Neural crest cell (in vitro differentiated cells): ENCODE results near the gene CACUL1. TPM values are rescaled to one million over a fixed set of nuclear protein-coding genes. Genes with fewer than 3 reads are reported as not detected.
"Not testable (repeated sequence)": the region's sequence is repeated elsewhere in the genome, so short reads cannot be mapped to it uniquely, and the experiment has no call there.

Source experiments
- DNase-seq: peaks from one replicate; pipeline ENCODE4 v3.0.0; 2021; ENCODE audit warnings: low read depth, mixed read lengths, low spot score
- H3K27ac Mint-ChIP-seq: one replicate; pipeline ENCODE4 v1.8.0; 2021; ENCODE audit warnings: mild to moderate bottlenecking, mixed read lengths; ENCODE audit not compliant: unreplicated experiment
- H3K27me3 Mint-ChIP-seq: 2 replicates; pipeline ENCODE4 v1.8.0; 2021; ENCODE audit warnings: low read depth, mild to moderate bottlenecking, mixed read lengths
- H3K36me3 Mint-ChIP-seq: 2 replicates; pipeline ENCODE4 v1.8.0; 2021; ENCODE audit warnings: low read depth, mild to moderate bottlenecking, mixed read lengths
- H3K4me1 Mint-ChIP-seq: 2 replicates; pipeline ENCODE4 v1.8.0; 2021; ENCODE audit warnings: mixed read lengths
- H3K4me3 Mint-ChIP-seq: one replicate; pipeline ENCODE4 v1.8.0; 2021; ENCODE audit warnings: mild to moderate bottlenecking, mixed read lengths
- H3K9me3 Mint-ChIP-seq: 2 replicates; pipeline ENCODE4 v1.8.0; 2021; ENCODE audit warnings: mixed read lengths
- total RNA-seq: library from RNA; stranded (reverse); gene quantifications from 2 replicates; pipeline ENCODE4 v1.2.1, GENCODE V29; 2021
- TF ChIP-seq, protein P1 (sequence below): fragments of 200-600 bp; sonication (generic); conservative IDR thresholded peaks from 2 replicates; pipeline ENCODE4 v1.5.0; 2021; ENCODE audit warnings: antibody characterized with exemption, mild to moderate bottlenecking

CACUL1 gene
- total RNA-seq, 1 donor from 2014 or later, result 45.2 TPM

DNA sequence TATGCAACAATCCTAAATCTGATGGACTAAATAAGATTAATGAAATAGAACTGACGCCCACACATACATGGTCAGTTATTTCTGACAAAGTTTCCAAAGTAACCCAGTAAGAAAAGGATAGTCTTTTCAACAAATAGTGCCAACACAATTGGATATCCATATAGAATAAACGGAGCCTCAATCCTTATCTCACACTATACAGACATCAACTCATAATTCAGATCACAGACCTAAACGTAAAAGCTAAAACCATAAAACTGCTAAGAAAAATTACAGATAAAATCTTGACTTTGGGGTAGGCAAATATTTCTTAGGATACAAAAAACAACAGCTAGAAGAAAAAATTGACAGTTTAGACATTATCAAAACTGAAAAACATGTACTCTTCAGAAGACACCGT lies 8.5 kb downstream of the CACUL1 start:
- no peak overlapping the region for H3K4me3 Mint-ChIP-seq
- no peak overlapping the region for H3K27ac Mint-ChIP-seq
- DNase-seq, result no peak

DNA sequence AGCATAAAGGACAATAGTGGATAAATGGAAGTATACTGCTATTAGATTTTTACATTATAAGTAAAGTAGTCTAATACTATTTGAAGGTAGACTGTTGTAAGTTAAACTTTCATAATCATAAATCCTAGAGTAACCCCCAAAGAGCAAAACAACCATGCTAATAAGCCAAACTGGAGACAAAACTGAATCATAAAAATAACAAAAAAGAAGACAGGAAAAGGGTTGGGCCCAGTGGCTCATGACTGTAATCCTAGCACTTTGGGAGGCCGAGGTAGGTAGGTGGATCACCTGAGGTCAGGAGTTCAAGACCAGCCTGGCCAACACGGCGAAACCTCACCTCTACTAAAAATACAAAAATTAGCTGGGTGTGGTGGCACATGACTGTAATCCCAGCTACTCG lies 9.7 kb downstream of the CACUL1 start:
- no peak for DNase-seq
- Mint-ChIP-seq H3K27me3 (no peaks in the 10 kb centered on the region), H3K4me3 (no peak overlapping the region), H3K4me1 (peaks cover 22% of the 10 kb centered on the region), H3K36me3 (peaks cover 6% of the 10 kb centered on the region), H3K9me3 (no peaks in the 10 kb centered on the region), H3K27ac (no peak overlapping the region)
- TF ChIP-seq, protein P1, sequence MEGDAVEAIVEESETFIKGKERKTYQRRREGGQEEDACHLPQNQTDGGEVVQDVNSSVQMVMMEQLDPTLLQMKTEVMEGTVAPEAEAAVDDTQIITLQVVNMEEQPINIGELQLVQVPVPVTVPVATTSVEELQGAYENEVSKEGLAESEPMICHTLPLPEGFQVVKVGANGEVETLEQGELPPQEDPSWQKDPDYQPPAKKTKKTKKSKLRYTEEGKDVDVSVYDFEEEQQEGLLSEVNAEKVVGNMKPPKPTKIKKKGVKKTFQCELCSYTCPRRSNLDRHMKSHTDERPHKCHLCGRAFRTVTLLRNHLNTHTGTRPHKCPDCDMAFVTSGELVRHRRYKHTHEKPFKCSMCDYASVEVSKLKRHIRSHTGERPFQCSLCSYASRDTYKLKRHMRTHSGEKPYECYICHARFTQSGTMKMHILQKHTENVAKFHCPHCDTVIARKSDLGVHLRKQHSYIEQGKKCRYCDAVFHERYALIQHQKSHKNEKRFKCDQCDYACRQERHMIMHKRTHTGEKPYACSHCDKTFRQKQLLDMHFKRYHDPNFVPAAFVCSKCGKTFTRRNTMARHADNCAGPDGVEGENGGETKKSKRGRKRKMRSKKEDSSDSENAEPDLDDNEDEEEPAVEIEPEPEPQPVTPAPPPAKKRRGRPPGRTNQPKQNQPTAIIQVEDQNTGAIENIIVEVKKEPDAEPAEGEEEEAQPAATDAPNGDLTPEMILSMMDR, result no peak

More for the DNA sequence above, 8.5 kb downstream of the CACUL1 start:
- Mint-ChIP-seq H3K9me3 (no peaks in the 10 kb centered on the region), H3K4me1 (peaks cover 23% of the 10 kb centered on the region), H3K36me3 (peaks cover 6% of the 10 kb centered on the region), H3K27me3 (no peaks in the 10 kb centered on the region)
- TF ChIP-seq, protein P1, result no peak

DNA sequence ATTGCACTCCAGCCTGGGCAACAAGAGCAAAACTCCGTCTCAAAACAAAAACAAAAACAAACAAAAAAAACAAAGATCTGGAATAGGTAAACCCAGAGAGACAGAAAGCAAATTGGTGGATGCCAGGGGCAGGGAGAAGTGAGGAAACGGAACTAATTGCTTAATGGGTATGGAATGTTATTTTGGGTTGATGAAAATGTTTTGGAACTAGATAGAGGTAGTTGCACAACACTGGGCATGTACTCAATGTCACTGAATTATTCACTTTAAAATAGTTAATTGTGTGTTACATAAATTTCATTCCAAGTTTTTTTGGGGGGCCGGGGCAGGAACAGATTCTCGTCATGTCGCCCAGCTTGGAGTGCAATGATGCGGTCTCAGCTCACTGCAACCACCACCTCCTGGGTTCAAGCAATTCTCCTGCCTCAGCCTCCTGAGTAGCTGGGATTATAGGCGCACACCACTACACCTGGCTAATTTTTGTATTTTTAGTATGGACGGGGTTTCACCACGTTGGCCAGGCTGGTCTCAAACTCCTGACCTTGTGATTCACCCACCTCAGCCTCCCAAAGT lies 10.3 kb downstream of the CACUL1 start:
- not testable (repeated sequence) for H3K4me3 Mint-ChIP-seq, H3K9me3 Mint-ChIP-seq, DNase-seq, H3K27ac Mint-ChIP-seq, H3K36me3 Mint-ChIP-seq, H3K27me3 Mint-ChIP-seq
- H3K4me1 Mint-ChIP-seq, result peaks cover 26% of the 10 kb centered on the region

DNA sequence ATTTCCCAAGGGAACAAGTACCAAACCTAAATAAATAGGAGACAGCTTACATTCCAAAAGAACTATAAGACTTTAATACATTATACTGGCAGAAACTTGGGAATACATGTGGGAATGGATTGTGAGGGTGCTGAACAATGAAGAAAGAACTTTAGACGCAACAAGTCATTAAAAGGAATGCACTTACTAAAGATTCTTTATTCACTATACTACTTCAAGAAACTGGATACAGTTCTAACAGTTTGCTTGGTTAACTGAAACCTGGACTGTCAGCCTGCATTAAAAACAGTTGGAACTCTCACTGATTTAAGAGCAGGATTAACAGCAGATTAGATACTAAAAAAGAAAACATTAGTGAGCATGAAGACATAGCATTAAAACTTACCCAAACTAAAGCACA lies 12.0 kb downstream of the CACUL1 start:
- Mint-ChIP-seq H3K4me3 (no peak overlapping the region), H3K27ac (no peak overlapping the region), H3K36me3 (peaks cover 3% of the 10 kb centered on the region), H3K4me1 (peaks cover 27% of the 10 kb centered on the region), H3K9me3 (no peaks in the 10 kb centered on the region), H3K27me3 (no peaks in the 10 kb centered on the region)
- DNase-seq, result no peak
- TF ChIP-seq, protein P1, result no peak

DNA sequence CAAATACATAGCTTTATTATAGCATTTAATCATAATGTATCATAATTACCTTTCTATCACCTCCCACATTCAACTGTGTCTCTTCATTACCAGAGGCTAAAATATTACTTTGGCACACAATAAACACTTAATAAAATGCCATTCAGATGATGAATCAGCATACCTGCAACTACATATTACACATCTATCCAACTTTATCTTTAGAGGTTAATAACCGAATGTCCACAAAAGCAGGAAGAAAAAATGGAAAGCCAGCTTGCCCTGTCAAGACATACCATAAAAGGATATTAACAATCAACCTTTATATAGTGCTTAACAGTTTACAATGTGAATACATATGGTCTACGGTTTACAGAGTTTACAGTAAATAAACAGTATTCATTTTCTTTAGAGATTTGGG lies 12.7 kb downstream of the CACUL1 start:
- peaks cover 23% of the 10 kb centered on the region for H3K4me1 Mint-ChIP-seq
- no peaks in the 10 kb centered on the region for H3K9me3 Mint-ChIP-seq
- H3K36me3 Mint-ChIP-seq, result no peaks in the 10 kb centered on the region
- TF ChIP-seq, protein P1, result no peak
- H3K27me3 Mint-ChIP-seq, result no peaks in the 10 kb centered on the region
- H3K27ac Mint-ChIP-seq, result no peak overlapping the region
- no peak overlapping the region for H3K4me3 Mint-ChIP-seq
- DNase-seq, result no peak

DNA sequence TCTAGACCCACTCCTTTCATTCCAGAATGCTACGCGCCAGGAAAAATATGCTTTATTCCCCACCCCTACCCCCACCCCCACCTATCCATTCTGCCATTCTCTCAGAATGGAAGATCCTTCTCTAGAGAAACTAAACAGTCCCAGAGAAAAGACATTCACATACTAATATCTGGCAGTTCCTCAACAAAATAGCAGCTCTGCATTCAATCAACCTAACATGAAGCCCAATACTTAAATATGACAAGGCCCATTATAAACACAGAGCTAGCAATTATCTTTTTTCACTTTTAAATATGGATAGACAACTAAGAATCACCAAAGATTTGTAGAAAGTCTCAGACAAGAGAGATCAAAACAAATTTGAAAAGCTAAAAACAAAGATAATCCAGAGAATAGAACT lies 16.4 kb downstream of the CACUL1 start:
- Mint-ChIP-seq H3K4me1 (peaks cover 26% of the 10 kb centered on the region), H3K27me3 (no peaks in the 10 kb centered on the region), H3K36me3 (no peaks in the 10 kb centered on the region), H3K4me3 (no peak overlapping the region), H3K27ac (no peak overlapping the region), H3K9me3 (no peaks in the 10 kb centered on the region)
- TF ChIP-seq, protein P1, result no peak
- no peak for DNase-seq
